ENCODE results near the gene VEGFB. TPM values are rescaled to one million over a fixed set of nuclear protein-coding genes. Genes with fewer than 3 reads are reported as not detected.

The VEGFB gene
- total RNA-seq, 1 donor = 37.6 TPM

- no peak for TF ChIP-seq CTCF (IDR thresholded peaks at IDR 0.05; ENCODE audit: extremely low read depth, low read depth, low read length)
- Histone ChIP-seq H2AFZ (ENCODE audit: low read length) (no peak overlapping the region), H3K36me3 (ENCODE audit: insufficient read depth, low read length) (peaks cover 47% of the 10 kb centered on the region), H3K79me2 (ENCODE audit: insufficient read depth, low read length) (no peaks in the 10 kb centered on the region), H3K9me3 (ENCODE audit: low read depth, low read length) (no peaks in the 10 kb centered on the region), H4K20me1 (ENCODE audit: insufficient read depth, low read length) (no peaks in the 10 kb centered on the region), H3K27ac (ENCODE audit: low read depth, low read length) (no peak overlapping the region), H3K4me1 (ENCODE audit: insufficient read depth, low read length) (peaks cover 6% of the 10 kb centered on the region), H3K4me3 (ENCODE audit: insufficient read depth, low read length) (no peak overlapping the region), H3K27me3 (ENCODE audit: insufficient read depth, low read length) (no peaks in the 10 kb centered on the region), H3K4me2 (ENCODE audit: insufficient read depth, low read length) (no peak overlapping the region)
- peak; percentile 89 for DNase-seq (ENCODE audit: insufficient read length, low spot score, missing footprints)
Measured at GRCh38 chr11:64259533-64260067, 25.2 kb downstream of the VEGFB start.

- peaks cover 46% of the 10 kb centered on the region for H3K36me3 ChIP-seq (ENCODE audit: insufficient read depth, low read length)
- H3K79me2 ChIP-seq (ENCODE audit: insufficient read depth, low read length) = no peaks in the 10 kb centered on the region
- H4K20me1 ChIP-seq (ENCODE audit: insufficient read depth, low read length) = no peaks in the 10 kb centered on the region
Measured at GRCh38 chr11:64260147-64260708, 25.8 kb downstream of the VEGFB start.

GRCh38 chr11:64261556-64262080 lies 27.2 kb downstream of the VEGFB start:
- peaks cover 49% of the 10 kb centered on the region for H3K36me3 ChIP-seq (ENCODE audit: insufficient read depth, low read length)

More at GRCh38 chr11:64260147-64260708, 25.8 kb downstream of the VEGFB start:
- Histone ChIP-seq H3K4me2 (ENCODE audit: insufficient read depth, low read length) (no peak overlapping the region), H3K4me3 (ENCODE audit: insufficient read depth, low read length) (no peak overlapping the region), H3K9me3 (ENCODE audit: low read depth, low read length) (no peaks in the 10 kb centered on the region), H2AFZ (ENCODE audit: low read length) (no peak overlapping the region), H3K4me1 (ENCODE audit: insufficient read depth, low read length) (peaks cover 6% of the 10 kb centered on the region), H3K27ac (ENCODE audit: low read depth, low read length) (no peak overlapping the region), H3K27me3 (ENCODE audit: insufficient read depth, low read length) (no peaks in the 10 kb centered on the region)
- TF ChIP-seq CTCF (IDR thresholded peaks at IDR 0.05; ENCODE audit: extremely low read depth, low read depth, low read length) = no peak
- DNase-seq (ENCODE audit: insufficient read length, low spot score, missing footprints) = peak; percentile 76

More at GRCh38 chr11:64261556-64262080, 27.2 kb downstream of the VEGFB start:
- DNase-seq (ENCODE audit: insufficient read length, low spot score, missing footprints) = peak; percentile 74
- no peak overlapping the region for H3K27ac ChIP-seq (ENCODE audit: low read depth, low read length)
- TF ChIP-seq CTCF (IDR thresholded peaks at IDR 0.05; ENCODE audit: extremely low read depth, low read depth, low read length) = no peak
- peaks cover 6% of the 10 kb centered on the region for H3K4me1 ChIP-seq (ENCODE audit: insufficient read depth, low read length)
- H4K20me1 ChIP-seq (ENCODE audit: insufficient read depth, low read length) = no peaks in the 10 kb centered on the region
- H3K27me3 ChIP-seq (ENCODE audit: insufficient read depth, low read length) = no peaks in the 10 kb centered on the region
- H3K79me2 ChIP-seq (ENCODE audit: insufficient read depth, low read length) = no peaks in the 10 kb centered on the region
- no peak overlapping the region for H3K4me3 ChIP-seq (ENCODE audit: insufficient read depth, low read length)
- no peak overlapping the region for H3K4me2 ChIP-seq (ENCODE audit: insufficient read depth, low read length)
- H2AFZ ChIP-seq (ENCODE audit: low read length) = no peak overlapping the region
- no peaks in the 10 kb centered on the region for H3K9me3 ChIP-seq (ENCODE audit: low read depth, low read length)
